Nephron (organoid): ENCODE results near the gene VTI1A.

Experiments used
- H3K27ac Mint-ChIP-seq, 3 experiments: 2 replicates each; pipeline ENCODE4 v1.8.0; 2020; ENCODE audit warnings: mixed read lengths in 3 of 3, mild to moderate bottlenecking in 2 of 3, moderate library complexity in 1 of 3
- H3K27me3 Mint-ChIP-seq: 2 replicates; pipeline ENCODE4 v1.8.0; 2021; ENCODE audit warnings: low read depth, mild to moderate bottlenecking, moderate library complexity, mixed read lengths
- H3K36me3 Mint-ChIP-seq: 2 replicates; pipeline ENCODE4 v1.8.0; 2020; ENCODE audit warnings: low read depth, mixed read lengths
- H3K4me1 Mint-ChIP-seq: 2 replicates; pipeline ENCODE4 v1.8.0; 2020; ENCODE audit warnings: mixed read lengths
- H3K4me3 Mint-ChIP-seq, 3 experiments: 2 replicates each; pipeline ENCODE4 v1.8.0; 2020; ENCODE audit warnings: mild to moderate bottlenecking in 3 of 3, mixed read lengths in 3 of 3, moderate library complexity in 2 of 3
- H3K9me3 Mint-ChIP-seq: 2 replicates; pipeline ENCODE4 v1.8.0; 2020; ENCODE audit warnings: mixed read lengths
- TF ChIP-seq, protein P1 (sequence below), 3 experiments: fragments of 200-600 bp; sonication (generic); IDR thresholded peaks; one replicate each; pipeline ENCODE4 v1.5.0; 2021; ENCODE audit warnings: antibody characterized with exemption in 3 of 3; ENCODE audit not compliant: unreplicated experiment in 3 of 3

The VTI1A gene

DNA sequence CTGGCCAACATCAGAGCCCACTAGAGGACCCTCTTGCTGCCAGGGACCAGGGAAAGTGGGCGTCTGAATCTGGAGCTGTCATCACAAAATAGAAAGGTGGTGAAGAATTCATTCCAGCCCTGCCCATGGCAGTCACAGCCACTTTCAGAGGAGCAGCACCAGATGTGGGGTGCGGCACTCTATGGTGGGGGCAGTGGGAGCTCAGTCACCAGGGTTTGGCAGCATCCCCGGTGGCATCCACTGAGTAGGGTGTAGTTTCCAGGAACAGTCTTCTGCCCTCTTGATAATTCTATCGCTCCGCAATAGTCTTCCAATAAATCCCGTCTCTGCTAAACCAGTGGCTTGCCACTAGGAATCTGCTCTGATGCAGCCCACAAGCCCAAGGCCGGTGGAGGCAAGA, 394.5 kb downstream of the VTI1A start:
- TF ChIP-seq, protein P1, sequence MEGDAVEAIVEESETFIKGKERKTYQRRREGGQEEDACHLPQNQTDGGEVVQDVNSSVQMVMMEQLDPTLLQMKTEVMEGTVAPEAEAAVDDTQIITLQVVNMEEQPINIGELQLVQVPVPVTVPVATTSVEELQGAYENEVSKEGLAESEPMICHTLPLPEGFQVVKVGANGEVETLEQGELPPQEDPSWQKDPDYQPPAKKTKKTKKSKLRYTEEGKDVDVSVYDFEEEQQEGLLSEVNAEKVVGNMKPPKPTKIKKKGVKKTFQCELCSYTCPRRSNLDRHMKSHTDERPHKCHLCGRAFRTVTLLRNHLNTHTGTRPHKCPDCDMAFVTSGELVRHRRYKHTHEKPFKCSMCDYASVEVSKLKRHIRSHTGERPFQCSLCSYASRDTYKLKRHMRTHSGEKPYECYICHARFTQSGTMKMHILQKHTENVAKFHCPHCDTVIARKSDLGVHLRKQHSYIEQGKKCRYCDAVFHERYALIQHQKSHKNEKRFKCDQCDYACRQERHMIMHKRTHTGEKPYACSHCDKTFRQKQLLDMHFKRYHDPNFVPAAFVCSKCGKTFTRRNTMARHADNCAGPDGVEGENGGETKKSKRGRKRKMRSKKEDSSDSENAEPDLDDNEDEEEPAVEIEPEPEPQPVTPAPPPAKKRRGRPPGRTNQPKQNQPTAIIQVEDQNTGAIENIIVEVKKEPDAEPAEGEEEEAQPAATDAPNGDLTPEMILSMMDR (IDR thresholded peaks at IDR 0.05; ENCODE audit: unreplicated experiment in 3 of 3), result no peak
- Mint-ChIP-seq H3K36me3 (peaks cover 3% of the 10 kb centered on the region), H3K27me3 (no peaks in the 10 kb centered on the region), H3K4me3 (no peak overlapping the region), H3K27ac (no peak overlapping the region), H3K9me3 (peaks cover 6% of the 10 kb centered on the region), H3K4me1 (peaks cover 29% of the 10 kb centered on the region)

DNA sequence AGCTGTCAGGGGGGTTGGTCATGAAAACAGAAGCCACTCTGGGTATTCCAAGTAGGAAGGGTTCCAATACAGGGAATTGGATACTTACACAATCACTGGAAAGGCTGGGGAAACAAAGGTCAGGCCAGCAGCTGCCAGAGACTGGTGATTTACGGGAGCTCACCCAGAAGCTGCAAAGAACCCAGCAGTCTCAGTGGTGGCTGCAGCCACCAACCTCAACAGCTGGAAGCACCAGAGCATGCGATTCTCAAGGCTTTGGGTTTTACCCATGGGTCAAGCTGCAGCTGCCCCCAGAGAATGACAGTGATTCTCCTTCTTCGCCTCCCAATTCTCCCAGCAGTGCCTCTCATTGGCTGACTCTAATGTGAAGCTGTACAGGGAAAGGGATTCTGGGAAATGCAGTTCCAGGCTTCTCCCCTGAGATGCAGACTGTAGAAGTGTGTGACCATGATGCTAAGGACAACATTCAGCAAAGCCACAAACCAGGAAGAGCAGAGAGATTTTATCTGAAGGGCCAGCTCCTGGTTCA, 395.9 kb downstream of the VTI1A start:
- peak overlapping the region; percentile 46 to 78 (median 67) for H3K27ac Mint-ChIP-seq
- TF ChIP-seq, protein P1 (IDR thresholded peaks at IDR 0.05; ENCODE audit: unreplicated experiment in 3 of 3), result no peak
- peaks cover 25% of the 10 kb centered on the region for H3K4me1 Mint-ChIP-seq
- H3K36me3 Mint-ChIP-seq, result peaks cover 12% of the 10 kb centered on the region
- H3K9me3 Mint-ChIP-seq, result peaks cover 14% of the 10 kb centered on the region
- no peak overlapping the region for H3K4me3 Mint-ChIP-seq
- H3K27me3 Mint-ChIP-seq, result no peaks in the 10 kb centered on the region

DNA sequence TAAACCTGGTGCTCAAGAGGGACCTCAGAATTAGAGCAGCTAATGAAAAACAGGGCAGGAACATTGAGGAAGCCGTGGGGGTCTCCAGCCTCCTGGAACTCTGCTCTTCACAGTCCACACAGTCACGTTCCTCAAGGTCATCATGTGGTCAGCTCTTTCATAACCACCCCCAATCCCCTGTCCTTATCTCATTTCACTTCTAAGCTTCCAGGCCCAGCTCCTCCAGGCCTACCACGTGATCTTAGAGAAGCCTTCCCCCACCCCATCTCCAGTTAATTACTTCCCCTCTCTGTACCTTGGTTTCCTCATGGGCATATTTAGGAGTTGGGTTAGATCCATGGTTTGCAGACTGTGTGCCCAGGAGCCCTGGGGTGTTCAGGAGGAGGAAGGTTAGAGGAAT, 396.6 kb downstream of the VTI1A start:
- Mint-ChIP-seq H3K27ac (peak overlapping the region in 2 of 3 experiments; percentile 46 to 78), H3K4me3 (no peak overlapping the region), H3K27me3 (no peaks in the 10 kb centered on the region), H3K36me3 (peaks cover 19% of the 10 kb centered on the region), H3K4me1 (peaks cover 21% of the 10 kb centered on the region), H3K9me3 (peaks cover 20% of the 10 kb centered on the region)
- TF ChIP-seq, protein P1 (IDR thresholded peaks at IDR 0.05; ENCODE audit: unreplicated experiment in 3 of 3), result no peak

DNA sequence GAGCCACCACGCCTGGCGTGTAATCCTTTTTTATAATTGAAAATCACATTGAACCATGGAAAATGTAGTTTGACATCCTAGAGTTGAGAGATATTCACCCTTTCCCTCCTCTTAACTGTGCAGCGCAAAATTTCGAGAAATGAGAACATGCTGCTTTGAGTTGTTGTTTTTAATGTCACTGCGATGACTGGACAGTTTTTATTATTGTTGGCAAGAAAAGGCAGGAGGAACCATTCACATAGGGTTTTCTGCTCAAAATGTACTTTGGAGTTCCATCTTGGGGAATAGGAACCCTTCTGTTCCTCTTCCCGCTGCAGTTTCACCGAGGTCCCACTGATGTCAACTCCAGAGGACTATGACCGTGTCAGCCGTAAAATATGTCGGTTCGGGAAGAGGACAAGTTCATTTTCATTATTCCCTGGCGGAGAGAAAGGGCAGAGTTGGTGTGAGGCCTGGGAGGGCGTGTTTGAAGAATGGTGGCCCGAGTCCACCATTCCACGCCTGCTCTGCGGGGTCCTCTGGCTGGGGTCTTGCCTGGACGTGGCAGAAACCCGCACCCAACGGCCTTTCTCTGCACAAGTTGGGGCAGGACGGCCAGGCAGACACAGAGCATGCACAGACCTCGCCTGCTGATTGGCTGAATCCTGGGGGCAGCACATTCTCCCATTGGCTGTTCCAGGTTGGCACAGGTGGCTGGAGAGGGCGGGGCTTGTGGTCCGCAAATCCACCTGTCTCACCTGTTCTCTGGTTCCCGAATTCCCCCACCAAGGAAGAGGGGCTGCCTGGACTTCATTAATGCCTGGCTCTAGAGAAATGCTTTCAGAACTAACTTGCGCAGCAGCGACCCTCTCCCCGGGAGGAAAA, 397.9 kb downstream of the VTI1A start:
- Mint-ChIP-seq H3K27ac (no peak overlapping the region), H3K4me1 (peaks cover 21% of the 10 kb centered on the region), H3K27me3 (peaks cover 4% of the 10 kb centered on the region), H3K36me3 (peaks cover 19% of the 10 kb centered on the region), H3K9me3 (peaks cover 20% of the 10 kb centered on the region), H3K4me3 (no peak overlapping the region)
- TF ChIP-seq, protein P1 (IDR thresholded peaks at IDR 0.05; ENCODE audit: unreplicated experiment in 3 of 3), result no peak

DNA sequence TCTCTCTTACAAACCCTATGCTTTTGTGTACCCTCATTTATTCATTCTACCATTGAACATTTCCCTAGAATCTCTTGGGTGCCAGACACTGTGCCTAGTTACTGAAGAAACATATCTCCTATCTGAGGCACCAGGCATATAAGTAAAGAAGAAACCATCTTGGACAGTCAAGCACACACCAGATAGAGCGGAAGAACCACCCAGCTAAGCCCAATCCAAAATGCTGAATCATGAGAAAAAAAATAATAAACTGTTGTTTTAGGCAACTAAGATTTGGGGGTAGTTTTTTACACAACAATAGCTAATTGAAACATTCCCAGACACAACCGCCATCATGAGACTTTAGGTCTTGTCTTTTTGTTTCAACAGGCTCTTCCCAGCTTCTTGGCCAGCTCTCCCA, 400.8 kb downstream of the VTI1A start:
- Mint-ChIP-seq H3K4me3 (no peak overlapping the region), H3K4me1 (peaks cover 16% of the 10 kb centered on the region), H3K27ac (no peak overlapping the region), H3K9me3 (peaks cover 20% of the 10 kb centered on the region), H3K36me3 (peaks cover 19% of the 10 kb centered on the region), H3K27me3 (peaks cover 4% of the 10 kb centered on the region)
- TF ChIP-seq, protein P1 (IDR thresholded peaks at IDR 0.05; ENCODE audit: unreplicated experiment in 3 of 3), result no peak
